OCI-LY7 (cell line): ENCODE data around the gene AURKB. TPM values are rescaled to one million over a fixed set of nuclear protein-coding genes. Genes with fewer than 3 reads are reported as not detected.
A peak's percentile ranks its signal among the peaks of the same experiment; 100 is the strongest.
"Not testable (repeated sequence)": the region's sequence is repeated elsewhere in the genome, so short reads cannot be mapped to it uniquely, and the experiment has no call there.

ENCODE experiments used
- BruUV-seq: library from RNA; stranded (reverse); fragments of 400-500 nt; replicated peaks from 2 replicates; lab custom pipeline; 2021; lab: Mats Ljungman, UMichigan
- CTCF ChIA-PET: fragments of 300-600 bp; sonication (Branson Sonifier 250); formaldehyde crosslinking; loops from one replicate; lab custom pipeline; 2022; ENCODE audit warnings: antibody characterized with exemption; ENCODE audit not compliant: unreplicated experiment; lab: Charles Lee
- POLR2A ChIA-PET: fragments of 300-600 bp; sonication (Branson Sonifier 250); formaldehyde crosslinking; loops from one replicate; lab custom pipeline; 2022; ENCODE audit warnings: antibody characterized with exemption; lab: Charles Lee
- DNase-seq: peaks from one replicate; pipeline ENCODE4 v3.0.0-alpha.2; 2015; ENCODE audit warnings: low spot score
- H2AFZ ChIP-seq: fragments of 200-600 bp; sonication (generic), shearing (Covaris generic); 2 replicates; pipeline ENCODE4 v1.6.1; 2014; ENCODE audit warnings: mild to moderate bottlenecking, antibody characterized with exemption, low read length, moderate library complexity
- H3K27ac ChIP-seq: fragments of 200-600 bp; sonication (generic); 2 replicates; pipeline ENCODE4 v1.5.1; 2014; ENCODE audit warnings: mixed run types, low read depth, mild to moderate bottlenecking, moderate library complexity, low read length, inconsistent platforms; ENCODE audit not compliant: poor library complexity, severe bottlenecking
- H3K36me3 ChIP-seq: fragments of 200-600 bp; sonication (generic); 2 replicates; pipeline ENCODE4 v1.6.1; 2014; ENCODE audit warnings: mild to moderate bottlenecking, antibody characterized with exemption, low read length, moderate library complexity, mixed read lengths; ENCODE audit not compliant: insufficient read depth
- H3K4me1 ChIP-seq: fragments of 200-600 bp; sonication (generic); 2 replicates; pipeline ENCODE4 v1.5.1; 2014; ENCODE audit warnings: mild to moderate bottlenecking, low read length; ENCODE audit not compliant: insufficient read depth, poor library complexity, severe bottlenecking
- H3K4me2 ChIP-seq: fragments of 200-600 bp; sonication (generic); 2 replicates; pipeline ENCODE4 v1.6.1; 2014; ENCODE audit warnings: mild to moderate bottlenecking, low read length
- H3K4me3 ChIP-seq: fragments of 200-600 bp; sonication (generic); 2 replicates; pipeline ENCODE4 v1.5.1; 2014; ENCODE audit warnings: mild to moderate bottlenecking, low read depth, low read length; ENCODE audit not compliant: poor library complexity, severe bottlenecking
- H3K79me2 ChIP-seq: fragments of 200-600 bp; sonication (generic); 2 replicates; pipeline ENCODE4 v1.6.1; 2016; ENCODE audit warnings: low read depth, mild to moderate bottlenecking, low read length, moderate library complexity, mixed read lengths; ENCODE audit not compliant: insufficient read depth
- H3K9me2 ChIP-seq: fragments of 200-600 bp; sonication (generic); 2 replicates; pipeline ENCODE4 v1.6.1; 2016; ENCODE audit warnings: mild to moderate bottlenecking, low read length, mixed read lengths; ENCODE audit not compliant: insufficient read depth
- H3K9me3 ChIP-seq: fragments of 200-600 bp; sonication (generic); 2 replicates; pipeline ENCODE4 v1.6.1; 2014; ENCODE audit warnings: mild to moderate bottlenecking, mixed run types, low read length, mixed read lengths
- H4K20me1 ChIP-seq: fragments of 200-600 bp; sonication (generic); 2 replicates; pipeline ENCODE4 v1.6.1; 2014; ENCODE audit warnings: mild to moderate bottlenecking, antibody characterized with exemption, low read length, moderate library complexity, mixed read lengths; ENCODE audit not compliant: insufficient read depth
- EZH2phosphoT487 ChIP-seq: fragments of 200-600 bp; sonication (generic); IDR thresholded peaks from 2 replicates; pipeline ENCODE4 v1.6.1; 2018; ENCODE audit warnings: low read depth, borderline replicate concordance, mild to moderate bottlenecking, mixed run types, antibody characterized with exemption, low read length, moderate library complexity, mixed read lengths
- intact Hi-C: fragments of 100-400 bp; cut with micrococcal nuclease; formaldehyde crosslinking; loops from one replicate; pipeline ENCODE4 v1.10.0; 2022; ENCODE audit not compliant: unreplicated experiment
- total RNA-seq, 2 experiments: library from RNA; depleted of rRNA in 1 of 2; stranded (reverse); fragments of >200 nt in 1 of 2; shearing (Covaris generic) in 1 of 2; gene quantifications; 2 replicates each; pipeline ENCODE4 v1.2.3, GENCODE V29; 2014 to 2022
- TF ChIP-seq, protein P1 (sequence below): fragments of 200-600 bp; sonication (generic); conservative IDR thresholded peaks from 2 replicates; pipeline ENCODE4 v1.5.1; 2014; ENCODE audit warnings: mild to moderate bottlenecking, antibody characterized with exemption, low read length, moderate library complexity, mixed read lengths

Gene AURKB
- total RNA-seq, 2 experiments from 2014 or later = 283 to 310 TPM

DNA sequence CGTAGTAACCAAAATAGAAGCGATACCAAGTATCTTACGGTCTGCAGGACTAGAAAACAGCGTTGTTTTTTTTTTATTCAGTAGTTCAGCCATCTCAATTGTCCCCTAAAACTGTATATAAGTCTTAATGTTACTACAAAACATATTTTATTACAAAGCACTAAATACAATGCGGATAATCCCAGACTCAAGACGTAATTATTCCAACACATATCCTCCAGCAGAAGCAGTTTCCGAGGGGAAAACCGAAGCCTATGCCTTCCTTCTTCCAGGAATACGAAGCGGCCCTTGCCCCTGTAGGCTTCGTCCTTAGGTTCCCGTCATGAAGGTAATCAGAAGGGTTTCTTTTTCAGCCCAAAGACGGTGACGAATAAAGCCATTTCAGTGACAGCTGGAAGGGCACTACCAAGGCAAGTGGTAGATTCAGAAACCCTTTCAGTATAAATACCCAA, 36.5 kb downstream of the AURKB start:
- Histone ChIP-seq H4K20me1 (no peaks in the 10 kb centered on the region), H3K4me2 (peak overlapping the region; percentile 99), H3K36me3 (no peaks in the 10 kb centered on the region), H3K9me3 (no peaks in the 10 kb centered on the region), H3K4me1 (peaks cover 36% of the 10 kb centered on the region), H3K9me2 (no peaks in the 10 kb centered on the region), H3K79me2 (peaks cover 5% of the 10 kb centered on the region; the same call in 1 of the 2 replicates), H3K27ac (peak overlapping the region; percentile 91), H2AFZ (peak overlapping the region; percentile 73; the same call in 1 of the 2 replicates), H3K4me3 (peak overlapping the region; percentile 81)
- no TSS peak for BruUV-seq
- POLR2A ChIA-PET = interaction anchor here (0.8 to 2.3 kb wide), 16 partner anchors 10 to 337 kb away, joined by 3 to 18 read pairs (median 4); partner anchors contain the start of genes BORCS6, CTC1, PFAS and SLC25A35
- TF ChIP-seq, protein P1, sequence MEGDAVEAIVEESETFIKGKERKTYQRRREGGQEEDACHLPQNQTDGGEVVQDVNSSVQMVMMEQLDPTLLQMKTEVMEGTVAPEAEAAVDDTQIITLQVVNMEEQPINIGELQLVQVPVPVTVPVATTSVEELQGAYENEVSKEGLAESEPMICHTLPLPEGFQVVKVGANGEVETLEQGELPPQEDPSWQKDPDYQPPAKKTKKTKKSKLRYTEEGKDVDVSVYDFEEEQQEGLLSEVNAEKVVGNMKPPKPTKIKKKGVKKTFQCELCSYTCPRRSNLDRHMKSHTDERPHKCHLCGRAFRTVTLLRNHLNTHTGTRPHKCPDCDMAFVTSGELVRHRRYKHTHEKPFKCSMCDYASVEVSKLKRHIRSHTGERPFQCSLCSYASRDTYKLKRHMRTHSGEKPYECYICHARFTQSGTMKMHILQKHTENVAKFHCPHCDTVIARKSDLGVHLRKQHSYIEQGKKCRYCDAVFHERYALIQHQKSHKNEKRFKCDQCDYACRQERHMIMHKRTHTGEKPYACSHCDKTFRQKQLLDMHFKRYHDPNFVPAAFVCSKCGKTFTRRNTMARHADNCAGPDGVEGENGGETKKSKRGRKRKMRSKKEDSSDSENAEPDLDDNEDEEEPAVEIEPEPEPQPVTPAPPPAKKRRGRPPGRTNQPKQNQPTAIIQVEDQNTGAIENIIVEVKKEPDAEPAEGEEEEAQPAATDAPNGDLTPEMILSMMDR = no peak
- TF ChIP-seq EZH2phosphoT487 = no peak
- CTCF ChIA-PET = interaction anchor here (0.6 kb wide), 1 partner anchor 14 kb away, joined by 5 read pairs; no protein-coding TSS in a partner anchor
- peak; percentile 44 for DNase-seq
- intact Hi-C loops = no loop called here

DNA sequence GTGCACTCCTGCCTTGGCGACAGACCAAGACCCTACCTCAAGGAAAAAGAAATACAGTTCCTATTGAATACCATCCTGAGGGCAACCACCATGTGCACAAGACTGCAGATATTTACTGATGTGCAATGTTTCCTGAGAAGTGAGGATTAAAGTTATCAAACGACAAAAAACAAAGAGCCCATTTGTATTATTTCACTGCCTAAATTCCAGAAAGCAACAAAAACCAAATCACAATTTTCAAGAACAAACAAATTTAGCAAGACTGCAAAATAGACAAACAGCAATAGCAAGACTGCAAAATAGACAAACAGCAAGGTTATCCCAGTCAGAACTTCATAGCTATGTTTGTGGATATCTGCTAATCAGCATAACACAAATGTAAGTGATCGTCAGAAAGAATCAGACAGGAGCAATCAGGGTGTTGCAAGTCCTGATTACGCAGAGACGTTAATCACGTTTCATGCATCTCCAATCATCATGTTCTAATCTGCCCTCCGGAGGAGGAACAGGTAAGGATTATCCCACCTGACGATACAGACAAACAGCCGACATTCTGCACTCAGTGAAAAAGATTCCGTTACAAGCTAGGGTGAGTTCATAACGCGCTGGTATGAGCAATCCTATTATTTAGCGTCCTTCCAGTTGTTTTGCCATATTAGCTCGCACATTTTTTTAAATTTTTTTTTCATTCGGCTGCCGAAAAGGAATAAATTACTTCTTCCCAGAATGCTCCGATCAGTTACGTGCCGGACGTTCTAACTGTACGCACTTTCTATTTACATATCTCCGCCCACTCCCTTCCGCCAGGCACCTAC, 37.1 kb downstream of the AURKB start:
- peak overlapping the region; percentile 99 for H3K4me2 ChIP-seq
- no peaks in the 10 kb centered on the region for H3K36me3 ChIP-seq
- ChIA-PET POLR2A (interaction anchor here (0.6 to 2.3 kb wide), 20 partner anchors 9 to 336 kb away, joined by 3 to 18 read pairs (median 4); partner anchors contain the start of genes BORCS6, CTC1, PFAS and SLC25A35), CTCF (no interaction called here)
- intact Hi-C loops = no loop called here
- no peaks in the 10 kb centered on the region for H3K9me3 ChIP-seq
- no peaks in the 10 kb centered on the region for H3K9me2 ChIP-seq
- H3K79me2 ChIP-seq = peaks cover 5% of the 10 kb centered on the region; the same call in 1 of the 2 replicates
- peak overlapping the region; percentile 81 for H3K4me3 ChIP-seq
- DNase-seq = peak; percentile 95
- H3K27ac ChIP-seq = peak overlapping the region; percentile 91
- H2AFZ ChIP-seq = peak overlapping the region; percentile 73; the same call in 1 of the 2 replicates
- TF ChIP-seq EZH2phosphoT487 = no peak
- TF ChIP-seq, protein P1 = no peak
- H3K4me1 ChIP-seq = peaks cover 36% of the 10 kb centered on the region
- TSS peak; percentile 91 for BruUV-seq
- H4K20me1 ChIP-seq = no peaks in the 10 kb centered on the region

DNA sequence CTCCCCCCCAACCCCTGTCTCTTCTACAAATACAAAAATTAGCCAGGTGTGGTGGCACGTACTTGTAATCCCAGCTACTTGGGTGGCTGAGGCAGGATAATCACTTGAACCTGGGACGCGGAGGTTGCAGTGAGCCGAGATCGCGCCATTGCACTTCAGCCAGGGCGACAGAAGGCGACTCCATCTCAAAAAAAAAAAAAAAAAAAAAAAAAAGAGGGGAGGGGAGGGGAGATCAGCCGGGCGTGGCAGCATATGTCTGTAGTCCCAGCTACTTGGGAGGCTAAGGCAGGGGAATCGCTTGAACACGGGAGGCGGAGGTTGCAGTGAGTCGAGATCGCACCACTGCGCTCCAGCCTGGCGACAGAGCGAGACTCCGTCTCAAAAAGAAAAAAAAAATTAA, 40.2 kb downstream of the AURKB start:
- H3K9me2 ChIP-seq, CTCF ChIA-PET, H3K27ac ChIP-seq, BruUV-seq, POLR2A ChIA-PET, H3K9me3 ChIP-seq, H3K36me3 ChIP-seq, H2AFZ ChIP-seq, H3K4me2 ChIP-seq, intact Hi-C loops, H3K4me3 ChIP-seq, DNase-seq, H3K79me2 ChIP-seq, H4K20me1 ChIP-seq: not testable (repeated sequence)
- H3K4me1 ChIP-seq = peaks cover 22% of the 10 kb centered on the region
